NB4 (cell line): ENCODE data around the gene CREB5.

Experiments used
- CTCF ChIP-seq: IDR thresholded peaks from one replicate; pipeline ENCODE4 v1.5.1; 2012; ENCODE audit warnings: low read depth, low read length
- MAX ChIP-seq: IDR thresholded peaks from 2 replicates; pipeline ENCODE4 v1.6.1; 2011; ENCODE audit warnings: low read depth, low read length

- TF ChIP-seq MAX, result no peak
- no peak for TF ChIP-seq CTCF
Measured at GRCh38 chr7:28847176-28847575, 434.9 kb downstream of the CREB5 start.
